HCT116 (cell line): ENCODE measurements around the gene ZSCAN23. TPM values are rescaled to one million over a fixed set of nuclear protein-coding genes. Genes with fewer than 3 reads are reported as not detected.

Experiments used
- ATAC-seq: fragments of 200-7000 bp; cut with Tn5 transposase; 2 replicates; pipeline ENCODE4 v1.9.1; 2020; ENCODE audit warnings: mild to moderate bottlenecking, moderate library complexity
- BruUV-seq: library from RNA; stranded (reverse); fragments of 400-500 nt; replicated peaks from 2 replicates; lab custom pipeline; 2021; lab: Mats Ljungman, UMichigan
- CTCF ChIA-PET: fragments of 300-600 bp; sonication (Branson Sonifier 250); formaldehyde crosslinking; loops from one replicate; lab custom pipeline; 2021; ENCODE audit warnings: antibody characterized with exemption; lab: Charles Lee
- POLR2A ChIA-PET: fragments of 300-600, 350-600 bp; sonication (Branson Sonifier 250); formaldehyde crosslinking; loops from one replicate; lab custom pipeline; 2021; ENCODE audit warnings: antibody characterized with exemption; lab: Charles Lee
- RAD21 ChIA-PET, 2 experiments: fragments of 300-600 bp; sonication (Branson Sonifier 250); formaldehyde crosslinking; loops; one replicate each; lab custom pipeline; 2023; ENCODE audit warnings: low total read pairs in 2 of 2; ENCODE audit not compliant: uncharacterized antibody in 2 of 2, unreplicated experiment in 2 of 2, low non-redundant PET in 1 of 2; lab: Charles Lee
- DNase-seq: peaks from one replicate; pipeline ENCODE4 v3.0.0-alpha.2; 2010; ENCODE audit warnings: low read depth, low spot score
- H2AFZ ChIP-seq: fragments of 200-600 bp; shearing (Covaris generic), sonication (generic); 2 replicates; pipeline ENCODE4 v1.6.1; 2017; ENCODE audit warnings: low read depth, mixed run types, mixed read lengths, antibody characterized with exemption, low read length; ENCODE audit not compliant: poor library complexity, severe bottlenecking
- H3K27ac ChIP-seq: 2 replicates; pipeline ENCODE4 v1.5.1; 2012; ENCODE audit warnings: low read depth, low read length
- H3K27me3 ChIP-seq: fragments of 200-600 bp; sonication (generic); 2 replicates; pipeline ENCODE4 v1.6.1; 2016; ENCODE audit warnings: mixed run types, low read length, mixed read lengths; ENCODE audit not compliant: insufficient read depth
- H3K36me3 ChIP-seq, 2 experiments: fragments of 200-500 bp in 1 of 2; fragments of 200-600 bp in 1 of 2; sonication (Bioruptor generic) in 1 of 2; sonication (generic) in 1 of 2; 2 replicates each; pipeline versions ENCODE4 v1.5.1 to v1.6.1; 2014 to 2016; ENCODE audit warnings: low read length in 2 of 2, inconsistent platforms in 1 of 2, mixed read lengths in 1 of 2, mixed run types in 1 of 2; ENCODE audit not compliant: insufficient read depth in 2 of 2, control insufficient read depth in 1 of 2
- H3K4me1 ChIP-seq, 2 experiments: fragments of 200-600 bp in 1 of 2; sonication (generic) in 1 of 2; 2 replicates each; pipeline versions ENCODE4 v1.5.1 to v1.6.1; 2012 to 2017; ENCODE audit warnings: low read length in 2 of 2, inconsistent platforms in 1 of 2, mild to moderate bottlenecking in 1 of 2, mixed read lengths in 1 of 2, mixed run types in 1 of 2, moderate library complexity in 1 of 2; ENCODE audit not compliant: insufficient read depth in 2 of 2, control insufficient read depth in 1 of 2
- H3K4me2 ChIP-seq: fragments of 200-600 bp; sonication (generic); 2 replicates; pipeline ENCODE4 v1.6.1; 2017; ENCODE audit warnings: mixed run types, low read length, mixed read lengths
- H3K4me3 ChIP-seq, 2 experiments: fragments of 200-600 bp in 1 of 2; sonication (generic) in 1 of 2; replicated peaks in 1 of 2; 2 replicates each; pipeline ENCODE4 v1.5.1; 2011 to 2016; ENCODE audit warnings: low read length in 2 of 2, control low read depth in 1 of 2, low read depth in 1 of 2, mild to moderate bottlenecking in 1 of 2, mixed read lengths in 1 of 2, mixed run types in 1 of 2
- H3K79me2 ChIP-seq: fragments of 200-600 bp; sonication (generic); 2 replicates; pipeline ENCODE4 v1.6.1; 2017; ENCODE audit warnings: mild to moderate bottlenecking, mixed run types, low read length, moderate library complexity, mixed read lengths; ENCODE audit not compliant: insufficient read depth
- H3K9ac ChIP-seq: fragments of 200-600 bp; sonication (generic); 2 replicates; pipeline ENCODE4 v1.6.1; 2016; ENCODE audit warnings: low read length, mixed read lengths
- H3K9me2 ChIP-seq: fragments of 200-600 bp; sonication (generic), shearing (Covaris generic); 2 replicates; pipeline ENCODE4 v1.6.1; 2017; ENCODE audit warnings: mixed run types, mild to moderate bottlenecking, moderate library complexity; ENCODE audit not compliant: insufficient read depth
- H3K9me3 ChIP-seq, 2 experiments: fragments of 200-500 bp in 1 of 2; fragments of 200-600 bp in 1 of 2; sonication (Bioruptor generic) in 1 of 2; sonication (generic) in 1 of 2; 2 replicates each; pipeline ENCODE4 v1.6.1; 2014 to 2017; ENCODE audit warnings: low read length in 2 of 2, mixed read lengths in 2 of 2, inconsistent platforms in 1 of 2, low read depth in 1 of 2, mild to moderate bottlenecking in 1 of 2, mixed run types in 1 of 2, moderate library complexity in 1 of 2; ENCODE audit not compliant: control insufficient read depth in 1 of 2, insufficient read depth in 1 of 2
- H4K20me1 ChIP-seq: fragments of 200-600 bp; sonication (generic), shearing (Covaris generic); 2 replicates; pipeline ENCODE4 v1.6.1; 2017; ENCODE audit warnings: mixed run types, mild to moderate bottlenecking, moderate library complexity; ENCODE audit not compliant: insufficient read depth
- ATF3 ChIP-seq: IDR thresholded peaks from 2 replicates; pipeline ENCODE4 v1.6.1; 2012
- CBX3 ChIP-seq: IDR thresholded peaks from 2 replicates; pipeline ENCODE4 v1.6.1; 2012; ENCODE audit warnings: low read depth
- CEBPB ChIP-seq: IDR thresholded peaks from 2 replicates; pipeline ENCODE4 v1.6.1; 2012; ENCODE audit warnings: low read depth
- CTCF ChIP-seq, 3 experiments: fragments of 200-600 bp in 1 of 3; sonication (generic) in 1 of 3; IDR thresholded peaks in 2 of 3; conservative IDR thresholded peaks in 1 of 3; 2 replicates each; pipeline ENCODE4 v1.5.1; 2012 to 2017; ENCODE audit warnings: low read depth in 2 of 3, low read length in 2 of 3, antibody characterized with exemption in 1 of 3, borderline replicate concordance in 1 of 3, control low read depth in 1 of 3, mild to moderate bottlenecking in 1 of 3, mixed read lengths in 1 of 3, mixed run types in 1 of 3, moderate library complexity in 1 of 3; ENCODE audit not compliant: insufficient read depth in 1 of 3
- EGR1 ChIP-seq: IDR thresholded peaks from 2 replicates; pipeline ENCODE4 v1.6.1; 2012; ENCODE audit warnings: low read depth
- ELF1 ChIP-seq: IDR thresholded peaks from 2 replicates; pipeline ENCODE4 v1.6.1; 2012; ENCODE audit warnings: low read depth, borderline replicate concordance
- FOSL1 ChIP-seq: IDR thresholded peaks from 2 replicates; pipeline ENCODE4 v1.6.1; 2012; ENCODE audit warnings: low read depth
- JUND ChIP-seq: IDR thresholded peaks from 2 replicates; pipeline ENCODE4 v1.6.1; 2012
- POLR2A ChIP-seq: IDR thresholded peaks from 2 replicates; pipeline ENCODE4 v1.7.0; 2011; ENCODE audit warnings: borderline replicate concordance; ENCODE audit not compliant: insufficient read depth, insufficient read length; ENCODE audit errors: extremely low read depth
- RAD21 ChIP-seq: IDR thresholded peaks from 2 replicates; pipeline ENCODE4 v1.6.1; 2012; ENCODE audit warnings: low read depth, mild to moderate bottlenecking
- SIN3A ChIP-seq: IDR thresholded peaks from 2 replicates; pipeline ENCODE4 v1.6.1; 2012; ENCODE audit warnings: low read depth
- SRF ChIP-seq: IDR thresholded peaks from 2 replicates; pipeline ENCODE4 v1.6.1; 2012; ENCODE audit warnings: low read depth
- ZBTB33 ChIP-seq: IDR thresholded peaks from 2 replicates; pipeline ENCODE4 v1.6.1; 2011; ENCODE audit warnings: mild to moderate bottlenecking, low read length, moderate library complexity; ENCODE audit not compliant: insufficient replicate concordance; ENCODE audit errors: extremely low read depth
- ZFX ChIP-seq: fragments of 450-650 bp; IDR thresholded peaks from 2 replicates; pipeline ENCODE4 v1.6.1; 2017
- ZNF274 ChIP-seq: fragments of 200-500 bp; sonication (Bioruptor generic); IDR thresholded peaks from 2 replicates; pipeline ENCODE4 v1.6.1; 2014; ENCODE audit warnings: mild to moderate bottlenecking, low read depth, low read length, inconsistent platforms
- intact Hi-C: fragments of 100-400 bp; cut with micrococcal nuclease; formaldehyde crosslinking; loops from 2 replicates; pipeline ENCODE4 v1.10.0; 2022
- total RNA-seq: library from RNA; stranded (reverse); gene quantifications from one replicate; pipeline ENCODE4 v1.2.1, GENCODE V29; 2021; ENCODE audit not compliant: unreplicated experiment

Gene ZSCAN23
- total RNA-seq, 1 experiment from 2014 or later = not detected

GRCh38 chr6:28413681-28414080 lies 29.6 kb downstream of the ZSCAN23 start:
- Histone ChIP-seq H3K4me2 (no peak overlapping the region), H3K79me2 (no peaks in the 10 kb centered on the region), H3K4me3 (no peak overlapping the region), H3K27ac (no peak overlapping the region), H3K9me2 (no peaks in the 10 kb centered on the region; the same call in 1 of the 2 replicates), H4K20me1 (no peaks in the 10 kb centered on the region), H3K36me3 (no peaks in the 10 kb centered on the region), H3K9me3 (no peaks in the 10 kb centered on the region), H3K27me3 (no peaks in the 10 kb centered on the region), H3K4me1 (no peaks in the 10 kb centered on the region), H2AFZ (no peak overlapping the region), H3K9ac (no peak overlapping the region)
- intact Hi-C loops = no loop called here
- ATAC-seq (no peak), DNase-seq (no peak)
- RAD21 ChIA-PET = no interaction called here
- POLR2A ChIA-PET = no interaction called here
- CTCF ChIA-PET = no interaction called here
- TF ChIP-seq SIN3A (no peak), RAD21 (no peak)
- BruUV-seq = no TSS peak

DNA sequence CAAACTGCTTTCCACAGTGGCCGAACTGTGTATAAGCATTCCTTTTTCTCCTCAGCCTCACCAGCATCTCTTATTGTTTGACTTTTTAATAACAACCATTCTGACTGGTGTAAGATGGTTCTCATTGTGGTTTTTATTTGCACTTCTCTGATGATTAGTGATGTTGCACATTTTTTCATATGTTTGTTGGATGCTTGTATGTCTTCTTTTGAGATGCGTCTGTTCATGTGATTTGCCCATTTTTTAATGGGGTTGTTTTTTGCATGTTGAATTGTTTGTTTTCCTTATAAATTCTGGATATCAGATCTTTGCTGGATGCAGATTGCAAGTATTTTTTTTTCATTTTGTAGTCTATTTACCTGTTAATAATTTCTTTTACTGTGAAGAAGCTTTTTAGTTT lies 32.5 kb downstream of the ZSCAN23 start:
- RAD21 ChIA-PET = no interaction called here
- Histone ChIP-seq H3K9me2 (no peaks in the 10 kb centered on the region; the same call in 1 of the 2 replicates), H3K27me3 (no peaks in the 10 kb centered on the region), H3K4me1 (no peaks in the 10 kb centered on the region), H3K4me2 (no peak overlapping the region), H3K9me3 (no peaks in the 10 kb centered on the region), H3K9ac (no peak overlapping the region), H3K79me2 (no peaks in the 10 kb centered on the region), H3K27ac (no peak overlapping the region), H4K20me1 (no peaks in the 10 kb centered on the region), H3K36me3 (no peaks in the 10 kb centered on the region), H2AFZ (no peak overlapping the region), H3K4me3 (no peak overlapping the region)
- POLR2A ChIA-PET = no interaction called here
- intact Hi-C loops = no loop called here
- BruUV-seq = no TSS peak
- CTCF ChIA-PET = no interaction called here
- ATAC-seq = no peak
- DNase-seq = no peak
- TF ChIP-seq ELF1 (no peak), ZFX (no peak), CBX3 (no peak), CEBPB (no peak), EGR1 (no peak), JUND (no peak), CTCF (IDR thresholded peaks at IDR 0.05 in 2 of 3, conservative IDR thresholded peaks at IDR 0.05 in 1 of 3; ENCODE audit: borderline replicate concordance in 1 of 3, insufficient read depth in 1 of 3, low read depth in 2 of 3, low read length in 2 of 3) (no peak), ZNF274 (no peak), ZBTB33 (no peak), POLR2A (no peak), RAD21 (no peak), SRF (no peak), FOSL1 (no peak), ATF3 (no peak)
